Measurements from ENCODE around the gene NUBP1. TPM values are rescaled to one million over a fixed set of nuclear protein-coding genes. Genes with fewer than 3 reads are reported as not detected.

Gene NUBP1
- total and polyA plus RNA-seq, 9 of the 15 experiments (the other 6 are each of a cell fraction or from before 2014, with no cell fraction given), result 17.2 to 55.1 (median 35.6) TPM

DNA sequence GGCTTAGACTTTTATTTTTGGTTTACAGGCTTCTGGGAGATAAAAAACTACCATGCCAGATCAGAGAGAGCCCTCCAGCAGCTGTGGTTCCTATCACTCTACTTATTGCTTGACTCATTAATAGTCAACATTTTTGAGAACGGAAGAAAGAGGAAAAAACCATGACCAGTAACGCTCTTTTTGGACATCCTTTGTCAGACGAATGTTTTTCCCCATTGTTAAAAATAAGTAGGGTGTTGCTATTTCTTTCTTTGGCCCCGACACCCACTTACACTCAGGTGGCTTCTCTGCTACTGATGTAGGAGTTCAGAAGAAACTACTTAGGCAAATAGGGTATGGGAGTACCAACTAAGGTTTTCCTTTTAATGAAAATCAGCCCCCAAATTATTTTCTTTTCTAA is 47.4 kb downstream of the NUBP1 start:
- POLR2A ChIA-PET, result no interaction called here
- no peaks in the 10 kb centered on the region for H3K79me2 ChIP-seq (ENCODE audit: control insufficient read depth, insufficient read depth, low read length)
- CTCF ChIA-PET (ENCODE audit: low intra/inter-chr PET ratio), result no interaction called here
- DNase-seq (ENCODE audit: extremely low read depth in 1 of 4, low spot score in 3 of 4) (no peak), ATAC-seq (no peak), FAIRE-seq (no peak)
- no peak overlapping the region for H3K4me3 ChIP-seq
- WGBS (ENCODE audit: insufficient coverage, low coverage, missing lambda C conversion rate), result 0% methylated on average over 4 of the region's 4 CpGs
- no peak overlapping the region for H2AFZ ChIP-seq (ENCODE audit: low read depth, low read length)
- H3K9ac ChIP-seq (ENCODE audit: insufficient read depth in 1 of 2, low read depth in 2 of 2, low read length in 2 of 2), result no peak overlapping the region
- no TSS peak for BruUV-seq (replicated peaks)
- H3K4me1 ChIP-seq (replicated peaks in 1 of 2; ENCODE audit: control insufficient read depth in 2 of 2, insufficient read depth in 2 of 2, low read length in 2 of 2), result no peaks in the 10 kb centered on the region
- H3K9me1 ChIP-seq (ENCODE audit: control insufficient read depth, insufficient read depth, low read length), result no peaks in the 10 kb centered on the region
- no peak overlapping the region for H3K4me2 ChIP-seq (ENCODE audit: insufficient read depth, low read length)
- no peaks in the 10 kb centered on the region for H4K20me1 ChIP-seq (replicated peaks; ENCODE audit: control insufficient read depth, insufficient read depth, low read length)
- H3K36me3 ChIP-seq (ENCODE audit: control insufficient read depth, insufficient read depth, low read length), result no peaks in the 10 kb centered on the region
- intact Hi-C loops (cut with micrococcal nuclease), result no loop called here
- no peak overlapping the region for H3K27ac ChIP-seq (ENCODE audit: extremely low read depth, low read depth, low read length)
- H3K9me3 ChIP-seq (replicated peaks; ENCODE audit: control insufficient read depth, insufficient read depth, low read depth, low read length), result no peaks in the 10 kb centered on the region
- peaks cover 12 to 22% of the 10 kb centered on the region in 2 experiments; a peak in 3 of 5 replicates for H3K27me3 ChIP-seq (ENCODE audit: control insufficient read depth in 2 of 2, insufficient read depth in 2 of 2, low read length in 2 of 2)
- in situ Hi-C loops (cut with MboI), result no loop called here
- TF ChIP-seq ZKSCAN3 (CRISPR knock-in tag; IDR thresholded peaks at IDR 0.05), result no peak
- no peak for TF ChIP-seq ZNF347 (CRISPR knock-in tag; IDR thresholded peaks at IDR 0.05; ENCODE audit: low read depth)
- no peak for TF ChIP-seq ZNF354B (CRISPR knock-in tag; IDR thresholded peaks at IDR 0.05)
- TF ChIP-seq, protein P1, sequence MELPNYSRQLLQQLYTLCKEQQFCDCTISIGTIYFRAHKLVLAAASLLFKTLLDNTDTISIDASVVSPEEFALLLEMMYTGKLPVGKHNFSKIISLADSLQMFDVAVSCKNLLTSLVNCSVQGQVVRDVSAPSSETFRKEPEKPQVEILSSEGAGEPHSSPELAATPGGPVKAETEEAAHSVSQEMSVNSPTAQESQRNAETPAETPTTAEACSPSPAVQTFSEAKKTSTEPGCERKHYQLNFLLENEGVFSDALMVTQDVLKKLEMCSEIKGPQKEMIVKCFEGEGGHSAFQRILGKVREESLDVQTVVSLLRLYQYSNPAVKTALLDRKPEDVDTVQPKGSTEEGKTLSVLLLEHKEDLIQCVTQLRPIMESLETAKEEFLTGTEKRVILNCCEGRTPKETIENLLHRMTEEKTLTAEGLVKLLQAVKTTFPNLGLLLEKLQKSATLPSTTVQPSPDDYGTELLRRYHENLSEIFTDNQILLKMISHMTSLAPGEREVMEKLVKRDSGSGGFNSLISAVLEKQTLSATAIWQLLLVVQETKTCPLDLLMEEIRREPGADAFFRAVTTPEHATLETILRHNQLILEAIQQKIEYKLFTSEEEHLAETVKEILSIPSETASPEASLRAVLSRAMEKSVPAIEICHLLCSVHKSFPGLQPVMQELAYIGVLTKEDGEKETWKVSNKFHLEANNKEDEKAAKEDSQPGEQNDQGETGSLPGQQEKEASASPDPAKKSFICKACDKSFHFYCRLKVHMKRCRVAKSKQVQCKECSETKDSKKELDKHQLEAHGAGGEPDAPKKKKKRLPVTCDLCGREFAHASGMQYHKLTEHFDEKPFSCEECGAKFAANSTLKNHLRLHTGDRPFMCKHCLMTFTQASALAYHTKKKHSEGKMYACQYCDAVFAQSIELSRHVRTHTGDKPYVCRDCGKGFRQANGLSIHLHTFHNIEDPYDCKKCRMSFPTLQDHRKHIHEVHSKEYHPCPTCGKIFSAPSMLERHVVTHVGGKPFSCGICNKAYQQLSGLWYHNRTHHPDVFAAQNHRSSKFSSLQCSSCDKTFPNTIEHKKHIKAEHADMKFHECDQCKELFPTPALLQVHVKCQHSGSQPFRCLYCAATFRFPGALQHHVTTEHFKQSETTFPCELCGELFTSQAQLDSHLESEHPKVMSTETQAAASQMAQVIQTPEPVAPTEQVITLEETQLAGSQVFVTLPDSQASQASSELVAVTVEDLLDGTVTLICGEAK (IDR thresholded peaks at IDR 0.05), result no peak
- TF ChIP-seq, protein P1 (CRISPR knock-in tag; IDR thresholded peaks at IDR 0.05), result no peak
- no peak for TF ChIP-seq RFX7 (CRISPR knock-in tag; IDR thresholded peaks at IDR 0.05)
- TF ChIP-seq ZNF232 (CRISPR knock-in tag; IDR thresholded peaks at IDR 0.05), result no peak
- TF ChIP-seq FUS (optimal IDR thresholded peaks at IDR 0.05; ENCODE audit: low read depth, low read length), result no peak
- no peak for TF ChIP-seq NFRKB (IDR thresholded peaks at IDR 0.05; ENCODE audit: low read depth)
- TF ChIP-seq ZKSCAN8 (CRISPR knock-in tag; IDR thresholded peaks at IDR 0.05), result no peak
- TF ChIP-seq GABPA (tag; conservative IDR thresholded peaks at IDR 0.05; ENCODE audit: low read depth), result no peak
- TF ChIP-seq TCF3 (CRISPR knock-in tag; IDR thresholded peaks at IDR 0.05), result no peak
- no peak for TF ChIP-seq SP2 (IDR thresholded peaks at IDR 0.05; ENCODE audit: extremely low read depth, low read depth, low read length, poor library complexity, severe bottlenecking)
- TF ChIP-seq ZBTB17 (CRISPR knock-in tag; IDR thresholded peaks at IDR 0.05), result no peak
- no peak for TF ChIP-seq ZNF277 (CRISPR knock-in tag; IDR thresholded peaks at IDR 0.05; ENCODE audit: borderline replicate concordance)

Measured in K562 (cell line).